Hematopoietic multipotent progenitor cell treated with erythropoietin and hydrocortisone succinate and interleukin-3 and kit ligand, for 15 days (in vitro differentiated cells): Measurements from ENCODE around the gene KLHL18.
"Not testable (repeated sequence)": the region's sequence is repeated elsewhere in the genome, so short reads cannot be mapped to it uniquely, and the experiment has no call there.

Experiments used
- DNase-seq: peaks from one replicate; pipeline ENCODE4 v3.0.0-alpha.2; 2015; ENCODE audit warnings: low spot score

KLHL18 gene

GRCh38 chr3:47282424-47283192 is at the start of gene KLHL18, which contains the start of gene KIF9:
Gene KLHL18, plus strand, starts transcription at chr3:47282944. Its CDS starts 22 bp downstream, at chr3:47282966.
Gene KIF9, minus strand, starts transcription at chr3:47282799. Its CDS starts 5,425 bp downstream, at chr3:47277374.
- DNase-seq: peak; percentile 96

- no peak for DNase-seq
These were observed 44.7 kb upstream of the KLHL18 start for GRCh38 chr3:47238017-47238416.

- no peak for DNase-seq
These were observed 42.8 kb upstream of the KLHL18 start for GRCh38 chr3:47239929-47240328.

GRCh38 chr3:47243419-47244147 is 39.2 kb upstream of the KLHL18 start:
- no peak for DNase-seq

- no peak for DNase-seq
These were observed 38.1 kb upstream of the KLHL18 start for GRCh38 chr3:47244531-47245100.

GRCh38 chr3:47245271-47245670 is 37.5 kb upstream of the KLHL18 start:
- no peak for DNase-seq

- DNase-seq: no peak
These were observed 35.3 kb upstream of the KLHL18 start for GRCh38 chr3:47247131-47248064.

- DNase-seq: peak; percentile 22
These were observed 32.3 kb upstream of the KLHL18 start for GRCh38 chr3:47250309-47251060.

GRCh38 chr3:47251085-47251484 is 31.7 kb upstream of the KLHL18 start:
- not testable (repeated sequence) for DNase-seq

GRCh38 chr3:47251689-47252088 is 31.1 kb upstream of the KLHL18 start:
- no peak for DNase-seq

GRCh38 chr3:47256331-47256730 is 26.4 kb upstream of the KLHL18 start:
- not testable (repeated sequence) for DNase-seq

- DNase-seq: no peak
These were observed 23.6 kb upstream of the KLHL18 start for GRCh38 chr3:47259114-47259513.

GRCh38 chr3:47260605-47261004 is 22.1 kb upstream of the KLHL18 start:
- no peak for DNase-seq

- no peak for DNase-seq
These were observed 21.4 kb upstream of the KLHL18 start for GRCh38 chr3:47261301-47261700.

- DNase-seq: no peak
These were observed 17.7 kb upstream of the KLHL18 start for GRCh38 chr3:47265008-47265407.

- DNase-seq: no peak
These were observed 16.9 kb upstream of the KLHL18 start for GRCh38 chr3:47265725-47266428.

GRCh38 chr3:47266709-47267489 is 15.8 kb upstream of the KLHL18 start:
- DNase-seq: peak; percentile 62

GRCh38 chr3:47267490-47267824 is 15.3 kb upstream of the KLHL18 start:
- DNase-seq: no peak

GRCh38 chr3:47270526-47270925 is 12.2 kb upstream of the KLHL18 start:
- DNase-seq: no peak

GRCh38 chr3:47273564-47273963 is 9.2 kb upstream of the KLHL18 start:
- DNase-seq: no peak
